NCI-H2196 treated with DMSO at 0.1 percent for 48 hours (cell line): ENCODE data around the gene EIF4G3.
"Not testable (repeated sequence)": the region's sequence is repeated elsewhere in the genome, so short reads cannot be mapped to it uniquely, and the experiment has no call there.

ENCODE experiments used
- DNase-seq: peaks from one replicate; lab custom pipeline; 2025; ENCODE audit not compliant: unreplicated experiment; lab: John Stamatoyannopoulos, UW

Gene EIF4G3

GRCh38 chr1:20956272-20956671 lies 220.4 kb downstream of the EIF4G3 start:
- no peak for DNase-seq

DNA sequence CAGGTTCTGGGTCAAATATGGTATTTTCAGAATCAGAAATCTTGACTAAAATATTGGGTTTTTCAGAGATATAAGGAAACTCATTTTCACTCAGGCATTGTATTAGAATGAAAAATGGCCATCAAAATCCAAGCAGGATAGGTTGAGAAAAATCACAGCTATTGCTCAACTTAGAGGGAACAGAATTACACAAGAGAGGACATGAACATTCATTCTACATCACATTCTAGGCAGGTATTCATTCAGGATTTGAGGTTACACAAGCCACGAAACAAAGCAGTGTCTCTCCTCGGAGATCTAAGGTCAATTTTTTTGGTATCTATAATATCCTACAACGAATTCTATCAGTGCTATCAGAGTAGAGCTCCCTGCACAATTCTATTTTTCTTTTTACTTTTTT lies 226.0 kb downstream of the EIF4G3 start:
- DNase-seq = no peak

GRCh38 chr1:20949871-20950590 lies 226.7 kb downstream of the EIF4G3 start:
- DNase-seq = no peak

- no peak for DNase-seq
These were observed 228.6 kb downstream of the EIF4G3 start for GRCh38 chr1:20948101-20948500.

DNA sequence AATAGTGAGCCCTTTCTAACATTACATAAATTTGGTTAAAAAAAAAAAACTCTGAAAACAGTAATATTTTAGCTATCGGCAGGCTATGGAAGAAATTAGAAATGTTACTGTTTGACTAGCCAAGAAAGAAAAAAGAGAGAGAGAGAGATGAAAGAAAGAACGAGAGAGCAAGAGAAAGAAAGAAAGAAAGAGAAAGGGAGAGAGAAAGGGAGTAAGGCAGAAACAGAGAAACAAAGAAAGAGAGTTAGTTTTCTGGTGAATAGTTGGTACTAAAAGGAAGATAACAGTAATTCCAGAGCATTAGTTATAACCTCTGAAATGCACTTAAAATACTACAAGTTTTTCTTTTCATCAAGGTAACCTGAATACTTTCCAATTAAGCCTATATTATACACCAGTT lies 229.3 kb downstream of the EIF4G3 start:
- no peak for DNase-seq

DNA sequence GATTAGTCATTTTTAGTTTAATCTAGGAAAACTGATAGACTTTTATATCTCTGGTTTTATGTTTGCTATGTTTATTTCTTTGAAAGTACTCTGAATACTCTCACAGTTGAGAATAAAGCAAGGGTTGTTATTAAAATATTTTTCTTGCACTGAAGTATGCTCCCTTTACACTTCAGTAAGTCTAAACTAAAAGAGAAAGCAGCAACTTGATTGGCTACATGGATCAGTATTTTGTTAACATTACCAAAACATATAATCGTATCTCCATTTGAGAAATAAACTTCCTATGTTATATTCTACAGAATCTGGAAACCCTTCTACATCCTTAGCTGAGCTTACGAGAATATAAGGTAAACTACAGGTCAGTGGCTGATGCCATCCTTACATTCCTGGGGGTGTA lies 240.1 kb downstream of the EIF4G3 start:
- no peak for DNase-seq

DNA sequence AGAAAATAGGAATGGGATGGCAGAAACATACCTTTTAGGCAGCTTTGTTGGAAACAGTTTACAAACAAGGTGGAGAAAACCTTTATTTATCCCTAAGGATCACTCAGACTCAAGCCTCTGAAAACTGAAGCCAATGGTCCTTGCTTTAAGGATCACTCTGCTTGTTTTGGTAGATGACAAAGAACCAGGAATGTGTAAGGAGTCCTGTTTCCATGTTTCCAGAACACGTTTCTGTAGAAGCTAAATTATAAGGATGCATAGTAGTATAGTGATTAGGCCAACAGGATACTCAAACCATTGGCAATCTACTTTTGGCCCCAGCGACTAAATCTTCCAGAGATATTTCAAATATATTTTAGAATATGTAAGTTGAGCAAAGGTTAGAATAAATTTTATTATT lies 240.5 kb downstream of the EIF4G3 start:
- no peak for DNase-seq

DNA sequence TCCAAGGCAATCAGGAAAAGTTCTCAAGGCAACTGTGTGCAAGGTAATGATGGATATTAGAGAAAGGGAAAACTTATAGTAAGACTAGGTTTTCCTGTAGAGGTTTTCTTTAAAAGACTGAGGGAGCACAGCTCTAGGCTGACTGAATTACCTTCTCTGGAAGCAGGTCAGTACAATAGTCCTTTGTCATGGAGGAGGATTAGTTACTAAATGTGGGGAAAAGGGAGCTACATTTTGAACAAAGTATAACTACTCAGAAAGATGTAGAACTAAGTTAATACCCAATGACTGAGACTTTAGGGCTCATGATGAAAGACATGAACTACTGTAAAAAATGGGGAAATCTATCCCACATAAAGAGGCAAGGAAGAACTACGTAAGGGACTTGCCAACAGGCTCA lies 241.0 kb downstream of the EIF4G3 start:
- no peak for DNase-seq

- no peak for DNase-seq
These were observed 244.2 kb downstream of the EIF4G3 start for GRCh38 chr1:20932437-20932977.

- DNase-seq = no peak
These were observed 244.7 kb downstream of the EIF4G3 start for GRCh38 chr1:20931930-20932436.

DNA sequence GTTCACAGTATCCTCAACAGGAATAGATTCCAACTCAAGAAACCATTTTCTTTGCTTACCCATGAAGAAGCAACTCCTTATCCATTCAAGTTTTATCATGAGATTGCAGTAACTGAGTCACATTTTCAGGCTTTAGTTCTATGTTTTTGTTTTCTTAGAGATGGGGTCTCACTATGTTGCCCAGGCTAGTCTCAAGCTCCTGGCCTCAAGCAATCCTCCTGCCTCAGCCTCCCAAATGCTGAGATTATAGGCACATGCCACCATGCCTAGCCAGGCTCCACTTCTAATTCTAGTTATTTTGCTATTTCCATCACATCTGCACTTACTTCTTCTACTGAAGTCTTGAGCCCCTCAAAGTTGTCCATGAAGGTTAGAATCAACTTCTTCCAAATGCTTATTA lies 246.3 kb downstream of the EIF4G3 start:
- no peak for DNase-seq

DNA sequence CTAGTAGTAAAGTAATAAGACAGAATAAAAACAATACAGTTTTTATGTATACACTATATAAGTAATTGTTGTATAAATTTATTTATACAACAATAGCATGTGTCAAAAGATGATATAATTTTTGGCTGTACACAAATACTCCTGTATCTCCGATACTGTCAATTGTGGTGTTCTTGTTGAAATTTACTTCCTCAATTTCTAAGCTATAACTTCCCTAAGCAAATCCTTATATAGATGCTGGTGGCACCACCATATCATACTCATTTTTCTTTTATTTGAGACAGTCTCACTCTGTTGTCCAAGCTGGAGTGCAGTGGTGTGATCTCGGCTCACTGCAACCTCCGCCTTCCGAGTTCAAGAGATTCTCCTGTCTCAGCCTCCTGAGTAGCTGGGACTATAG lies 248.6 kb downstream of the EIF4G3 start:
- DNase-seq = no peak

DNA sequence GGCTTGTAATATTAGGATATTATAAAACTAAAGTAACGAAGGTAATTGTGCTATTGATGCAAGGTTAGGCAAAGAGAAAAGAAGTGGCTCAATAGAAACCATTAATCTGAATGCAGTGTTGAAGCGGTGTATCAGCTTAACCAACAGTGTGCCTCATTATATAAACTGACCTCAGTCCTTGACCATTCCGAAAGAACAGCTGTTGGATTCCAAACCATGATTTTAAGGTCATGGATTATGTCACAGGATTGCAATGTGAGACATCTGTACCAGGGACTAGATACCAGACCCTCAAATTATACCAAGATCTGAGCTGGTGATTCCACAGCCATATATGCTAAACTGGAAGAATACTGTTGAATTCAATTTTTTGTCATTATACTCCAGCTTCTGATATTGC lies 255.4 kb downstream of the EIF4G3 start:
- no peak for DNase-seq

DNA sequence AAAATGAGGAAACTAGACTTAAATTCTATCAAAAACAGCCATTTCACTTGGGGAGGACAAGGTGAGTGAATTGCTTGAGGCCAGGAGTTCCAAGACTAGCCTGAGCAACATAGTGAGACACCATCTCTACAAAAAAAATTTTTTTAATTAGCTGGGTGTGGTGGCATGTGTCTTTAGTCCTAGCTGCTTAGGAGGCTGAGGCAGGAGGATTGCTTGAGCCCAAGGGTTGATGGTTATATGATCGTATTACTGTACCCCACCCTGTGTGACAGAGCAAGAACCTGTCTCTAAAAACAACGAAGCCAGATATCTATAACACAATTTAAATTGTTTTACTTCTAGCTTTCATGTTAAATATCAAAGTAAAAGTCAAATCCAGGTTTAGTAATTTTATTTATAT lies 263.5 kb downstream of the EIF4G3 start:
- DNase-seq = no peak

- not testable (repeated sequence) for DNase-seq
These were observed 269.2 kb downstream of the EIF4G3 start for GRCh38 chr1:20907526-20907925.

DNA sequence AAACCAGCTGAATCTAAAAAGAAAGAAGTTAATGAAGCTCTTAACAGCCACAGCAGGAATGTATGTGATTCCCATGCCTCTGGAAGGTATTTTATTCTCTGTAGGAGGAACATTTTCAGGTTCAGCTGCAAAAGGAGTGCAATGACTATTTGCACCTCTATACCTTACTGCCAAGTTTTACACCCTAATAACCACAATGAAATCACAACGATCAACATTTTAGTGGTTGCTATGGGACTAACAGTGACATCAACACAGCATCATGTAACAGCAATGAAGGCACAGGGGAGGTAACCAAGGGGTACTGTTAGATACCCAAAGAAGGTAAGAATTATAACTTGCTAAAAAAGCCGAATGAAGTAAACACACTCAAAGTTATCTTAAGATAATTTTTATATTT lies 273.3 kb downstream of the EIF4G3 start:
- DNase-seq = no peak

GRCh38 chr1:20900056-20900455 lies 276.6 kb downstream of the EIF4G3 start:
- DNase-seq = no peak

DNA sequence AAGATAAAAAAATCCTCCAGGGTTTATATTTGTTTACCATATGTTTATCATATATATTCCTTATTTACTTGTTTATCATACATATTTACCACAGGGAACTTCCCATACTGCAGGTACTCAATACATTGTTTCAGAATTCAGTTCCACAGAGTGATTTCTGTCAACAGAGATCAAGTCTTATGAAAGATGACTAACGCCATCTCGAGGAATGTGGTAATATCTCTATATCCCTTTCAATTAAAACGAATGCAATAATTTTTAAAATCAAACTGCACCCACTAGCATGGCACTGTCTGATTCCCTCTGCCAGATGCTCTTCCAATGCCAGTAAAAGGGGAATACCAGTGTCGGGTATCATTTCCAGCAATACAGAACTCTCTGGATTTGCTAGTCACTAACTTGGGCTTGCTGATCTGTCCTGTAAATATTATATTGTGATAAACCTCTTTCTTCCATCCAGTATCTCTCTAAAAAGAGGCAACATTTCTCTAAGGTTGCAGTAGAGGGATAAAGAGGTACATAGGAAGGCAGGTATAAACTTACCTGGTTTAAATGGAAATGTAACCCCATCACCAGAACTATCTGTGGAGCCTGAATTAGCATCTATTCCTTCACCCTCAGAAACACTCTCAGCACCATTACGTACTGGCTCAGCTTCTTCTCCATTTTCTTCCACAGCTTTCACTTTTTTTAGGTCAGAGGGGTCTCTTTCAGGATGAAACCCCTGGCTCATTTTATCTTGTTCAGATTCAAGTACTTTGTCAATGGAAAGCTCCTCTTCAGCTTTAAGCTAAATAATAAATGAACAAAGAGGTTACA lies 277.3 kb downstream of the EIF4G3 start:
- DNase-seq = no peak

GRCh38 chr1:20896826-20897225 lies 279.9 kb downstream of the EIF4G3 start:
- peak; percentile 15 for DNase-seq

- DNase-seq = no peak
These were observed 282.8 kb downstream of the EIF4G3 start for GRCh38 chr1:20893931-20894330.

DNA sequence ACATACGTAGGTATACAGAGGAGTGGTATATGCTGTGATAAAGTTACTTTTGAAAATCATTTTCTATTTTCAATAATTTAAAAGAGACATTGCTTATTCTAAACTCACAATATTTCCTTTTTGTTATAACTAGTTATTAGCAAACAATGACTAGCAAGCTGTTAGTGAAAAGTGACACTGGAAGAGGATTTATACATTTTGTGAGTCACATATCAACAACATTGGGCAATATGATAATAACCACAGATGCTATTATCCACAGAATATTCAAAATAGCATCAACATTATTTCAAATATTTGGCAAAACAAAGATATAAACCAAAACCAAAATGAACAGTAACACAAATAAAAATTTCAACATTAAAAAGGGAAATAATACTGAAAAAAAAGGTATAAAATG lies 285.6 kb downstream of the EIF4G3 start:
- no peak for DNase-seq

DNA sequence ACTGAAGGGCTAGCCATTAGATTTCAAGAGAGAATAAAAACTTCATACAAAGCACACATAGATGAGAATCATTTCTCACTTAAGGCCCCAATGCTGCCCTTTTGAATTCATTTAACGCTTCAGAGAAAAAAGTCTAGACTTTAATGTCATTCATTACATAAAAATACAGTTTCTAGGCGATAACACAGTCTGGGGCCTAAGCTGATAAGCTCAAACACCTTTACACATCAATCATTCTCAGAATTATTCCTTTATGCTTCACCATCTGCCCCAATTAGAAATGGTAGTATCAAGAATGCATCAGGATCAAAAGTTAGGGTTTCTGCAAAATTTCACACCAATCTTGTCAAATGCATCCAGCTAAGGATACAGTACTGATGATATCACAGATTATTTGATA lies 289.5 kb downstream of the EIF4G3 start:
- DNase-seq = no peak
